Neuron (in vitro differentiated cells): ENCODE results near the gene BAG5.

Experiments used
- H2AFZ ChIP-seq: one replicate; pipeline ENCODE4 v1.6.1; 2013; ENCODE audit warnings: low read depth, mild to moderate bottlenecking, inconsistent platforms, low read length, moderate library complexity
- H3K27me3 ChIP-seq: one replicate; pipeline ENCODE4 v1.6.1; 2013; ENCODE audit warnings: low read length; ENCODE audit not compliant: insufficient read depth
- H3K36me3 ChIP-seq: one replicate; pipeline ENCODE4 v1.6.1; 2013; ENCODE audit warnings: low read length; ENCODE audit not compliant: insufficient read depth
- H3K4me1 ChIP-seq: one replicate; pipeline ENCODE4 v1.6.1; 2013; ENCODE audit warnings: low read length; ENCODE audit not compliant: insufficient read depth
- H3K4me3 ChIP-seq: 2 replicates; pipeline ENCODE4 v1.5.1; 2013; ENCODE audit warnings: mild to moderate bottlenecking, low read length, moderate library complexity
- H3K9me3 ChIP-seq: one replicate; pipeline ENCODE4 v1.6.1; 2013; ENCODE audit warnings: low read length

Gene BAG5

DNA sequence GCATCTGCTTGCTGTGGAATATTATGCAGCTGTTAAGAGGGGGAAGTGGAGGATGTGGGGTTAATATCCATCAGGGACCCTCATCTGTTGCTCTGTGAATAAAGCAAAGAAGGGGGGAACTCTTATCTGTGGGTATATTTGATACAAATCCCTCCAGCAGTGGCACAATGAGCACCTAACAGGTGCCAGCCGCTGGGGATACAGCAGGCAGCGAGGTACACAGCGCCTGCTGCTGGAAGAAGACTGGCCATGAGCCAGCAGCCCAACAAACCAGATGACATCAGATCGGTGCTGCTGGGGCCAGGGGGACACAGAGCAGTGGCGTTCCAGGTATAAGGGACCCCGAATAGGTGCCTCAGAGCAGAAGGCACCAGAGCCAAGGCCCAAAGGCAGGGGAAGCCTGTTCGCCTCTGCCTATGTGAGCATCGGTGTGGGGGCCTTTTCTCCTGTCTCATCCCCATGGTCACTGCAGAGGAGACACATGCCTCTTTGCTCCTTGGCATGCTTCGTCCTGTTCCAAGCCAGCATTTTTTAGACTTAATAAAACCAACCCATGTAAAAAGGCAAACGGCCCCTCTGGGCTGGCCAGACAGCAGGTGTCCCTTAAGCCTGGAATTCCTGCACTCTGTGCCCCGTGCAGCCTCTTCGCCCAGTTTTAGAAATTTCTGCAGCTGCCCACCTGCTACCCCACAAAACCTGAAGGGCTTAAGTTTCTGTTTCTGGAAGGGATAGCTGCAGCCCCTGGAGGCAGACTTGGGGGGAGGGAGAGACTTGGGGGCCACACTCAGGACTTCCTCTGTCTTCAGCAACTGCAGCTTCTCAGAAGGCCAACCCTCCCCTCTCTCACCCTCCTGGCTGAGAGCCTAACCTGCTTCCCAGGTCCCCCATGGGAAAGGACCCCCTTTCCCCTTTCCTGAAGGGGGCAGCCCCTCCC is 38.2 kb downstream of the BAG5 start:
- Histone ChIP-seq H3K36me3 (peaks cover 17% of the 10 kb centered on the region), H3K27me3 (no peaks in the 10 kb centered on the region), H3K4me1 (peaks cover 46% of the 10 kb centered on the region), H3K9me3 (no peaks in the 10 kb centered on the region), H2AFZ (no peak overlapping the region), H3K4me3 (no peak overlapping the region)

DNA sequence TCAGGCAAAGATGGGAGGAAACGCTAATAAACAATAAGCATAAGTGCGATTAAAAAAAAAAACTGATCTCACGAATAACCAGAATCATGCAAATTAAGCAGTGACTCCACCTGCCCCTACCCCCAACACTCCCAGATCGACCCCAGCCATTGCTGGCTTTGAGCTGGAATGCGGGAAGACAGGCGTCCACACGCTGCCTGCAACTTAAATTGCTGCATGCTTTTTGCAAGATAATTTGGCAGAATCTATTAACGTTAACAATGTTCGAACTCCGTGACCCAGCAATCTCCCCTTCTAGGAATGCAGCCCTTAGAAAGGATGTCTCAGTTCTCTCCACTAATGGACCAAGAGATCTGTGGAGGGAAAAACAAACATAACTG is 38.9 kb downstream of the BAG5 start:
- Histone ChIP-seq H2AFZ (no peak overlapping the region), H3K4me3 (peak overlapping the region; percentile 84), H3K36me3 (peaks cover 23% of the 10 kb centered on the region), H3K9me3 (no peaks in the 10 kb centered on the region), H3K4me1 (peaks cover 52% of the 10 kb centered on the region), H3K27me3 (no peaks in the 10 kb centered on the region)

DNA sequence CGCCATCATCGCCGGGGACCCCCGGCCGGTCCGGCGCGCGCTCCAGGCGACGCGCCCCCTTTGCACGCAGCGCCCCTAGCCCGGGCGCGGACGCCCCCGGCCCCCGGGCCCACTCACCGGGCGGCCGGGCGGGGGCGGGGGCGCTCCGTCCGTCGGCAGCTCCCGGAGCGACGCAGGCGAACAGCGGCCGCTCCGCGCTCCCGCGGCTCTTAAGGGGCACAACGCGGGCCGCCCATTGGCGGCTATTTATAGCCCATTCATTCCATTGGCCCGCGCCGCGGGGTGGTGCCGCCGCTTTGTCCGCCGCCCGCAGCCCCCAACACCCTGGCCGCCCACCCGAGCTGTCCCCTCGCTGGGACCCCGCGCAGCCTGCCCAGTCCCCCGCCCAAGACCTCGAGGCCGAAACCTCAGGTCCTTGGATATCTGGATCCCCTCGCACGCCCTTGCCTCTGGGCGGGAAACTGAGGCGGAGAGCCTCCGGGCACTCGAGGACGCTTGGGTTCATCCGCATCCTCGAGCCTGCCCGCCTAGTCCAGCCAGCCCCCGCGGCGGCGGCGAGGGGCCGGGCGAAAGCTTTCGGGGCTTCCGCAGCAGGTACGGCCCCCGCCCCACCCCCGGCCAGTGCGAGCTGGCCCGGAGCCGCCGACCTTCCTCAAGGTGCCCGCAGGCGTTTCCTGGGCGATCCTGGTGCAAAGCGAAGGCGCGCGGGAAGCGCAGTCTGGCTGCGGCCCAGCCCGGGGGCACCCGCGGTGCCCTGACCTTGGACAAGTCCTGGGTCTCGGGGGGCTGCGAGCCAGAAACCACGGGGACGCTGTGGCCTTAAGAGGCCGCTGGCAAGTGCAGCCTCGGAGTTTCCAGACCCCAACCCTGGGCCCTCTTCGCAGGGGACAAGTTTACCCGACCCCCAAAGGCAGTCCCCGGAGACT is 39.5 kb downstream of the BAG5 start, which contains the start of gene CKB:
TSS of gene CKB (minus strand) at position 182 of the 926 bp plus-strand sequence. CDS start 337 bp downstream, outside the sequence.
- H3K9me3 ChIP-seq, result no peaks in the 10 kb centered on the region
- no peaks in the 10 kb centered on the region for H3K27me3 ChIP-seq
- peaks cover 53% of the 10 kb centered on the region for H3K4me1 ChIP-seq
- peak within 1 kb of the TSS; percentile 84 for H3K4me3 ChIP-seq
- H3K36me3 ChIP-seq, result peaks cover 23% of the 10 kb centered on the region
- H2AFZ ChIP-seq, result peak within 1 kb of the TSS; percentile 78

DNA sequence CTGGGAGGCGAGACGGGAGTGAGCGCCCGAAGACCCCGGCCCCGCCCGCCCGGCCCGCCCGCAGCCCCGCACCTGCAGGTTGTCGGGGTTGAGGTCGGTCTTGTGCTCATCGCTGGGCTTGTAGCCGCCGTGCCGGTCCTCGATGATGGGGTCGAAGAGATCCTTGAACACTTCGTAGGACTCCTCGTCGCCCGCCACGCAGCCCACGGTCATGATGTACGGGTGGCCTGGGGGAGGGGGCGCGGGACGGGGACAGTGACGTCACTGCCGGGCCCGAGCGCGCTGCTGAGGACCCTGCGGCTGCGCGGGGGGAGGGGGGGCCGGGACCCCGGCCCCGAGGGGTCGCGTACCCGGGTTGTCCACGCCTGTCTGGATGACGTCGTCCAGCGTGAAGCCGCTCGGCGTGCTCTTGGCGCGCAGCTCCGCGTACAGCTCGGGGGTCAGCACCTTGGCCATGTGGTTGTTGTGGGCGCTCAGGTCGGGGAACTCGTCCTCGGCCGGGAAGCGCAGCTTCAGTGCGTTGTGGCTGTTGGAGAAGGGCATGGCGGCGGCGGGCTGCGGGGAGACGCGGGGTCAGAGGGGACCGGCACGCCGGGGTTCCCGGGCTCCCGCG is 40.4 kb downstream of the BAG5 start:
- H3K9me3 ChIP-seq, result no peaks in the 10 kb centered on the region
- peaks cover 23% of the 10 kb centered on the region for H3K36me3 ChIP-seq
- H3K27me3 ChIP-seq, result no peaks in the 10 kb centered on the region
- peak overlapping the region; percentile 84 for H3K4me3 ChIP-seq
- H2AFZ ChIP-seq, result no peak overlapping the region
- peaks cover 53% of the 10 kb centered on the region for H3K4me1 ChIP-seq

DNA sequence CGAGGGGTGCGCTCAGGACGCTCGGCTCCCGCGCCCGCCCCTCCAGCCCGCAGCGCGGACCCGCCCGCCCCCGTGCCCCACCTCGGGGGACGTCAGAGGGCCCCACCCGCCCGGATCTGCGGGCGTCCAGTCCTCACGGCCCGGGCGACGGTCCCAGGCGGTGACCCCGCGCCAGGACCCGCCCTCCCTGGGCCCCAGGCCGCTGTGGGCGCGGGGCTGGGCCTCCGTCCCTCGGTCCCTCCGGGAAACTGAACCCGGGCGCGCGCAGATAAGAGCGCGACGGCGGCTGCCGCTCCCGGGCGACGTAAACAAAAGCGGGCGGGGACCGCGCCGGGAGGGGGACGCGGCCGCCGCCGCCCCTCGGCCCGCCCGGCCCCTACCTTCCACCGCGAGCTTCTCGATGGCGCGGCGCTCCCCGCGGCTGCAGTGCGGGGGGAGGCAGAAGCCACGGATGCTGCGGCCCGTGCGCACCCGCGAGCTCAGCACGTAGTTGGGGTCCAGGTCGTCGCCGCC is 41.0 kb downstream of the BAG5 start:
- Histone ChIP-seq H3K27me3 (no peaks in the 10 kb centered on the region), H3K4me1 (peaks cover 59% of the 10 kb centered on the region), H3K4me3 (peak overlapping the region; percentile 84), H3K36me3 (peaks cover 23% of the 10 kb centered on the region), H3K9me3 (no peaks in the 10 kb centered on the region), H2AFZ (no peak overlapping the region)

DNA sequence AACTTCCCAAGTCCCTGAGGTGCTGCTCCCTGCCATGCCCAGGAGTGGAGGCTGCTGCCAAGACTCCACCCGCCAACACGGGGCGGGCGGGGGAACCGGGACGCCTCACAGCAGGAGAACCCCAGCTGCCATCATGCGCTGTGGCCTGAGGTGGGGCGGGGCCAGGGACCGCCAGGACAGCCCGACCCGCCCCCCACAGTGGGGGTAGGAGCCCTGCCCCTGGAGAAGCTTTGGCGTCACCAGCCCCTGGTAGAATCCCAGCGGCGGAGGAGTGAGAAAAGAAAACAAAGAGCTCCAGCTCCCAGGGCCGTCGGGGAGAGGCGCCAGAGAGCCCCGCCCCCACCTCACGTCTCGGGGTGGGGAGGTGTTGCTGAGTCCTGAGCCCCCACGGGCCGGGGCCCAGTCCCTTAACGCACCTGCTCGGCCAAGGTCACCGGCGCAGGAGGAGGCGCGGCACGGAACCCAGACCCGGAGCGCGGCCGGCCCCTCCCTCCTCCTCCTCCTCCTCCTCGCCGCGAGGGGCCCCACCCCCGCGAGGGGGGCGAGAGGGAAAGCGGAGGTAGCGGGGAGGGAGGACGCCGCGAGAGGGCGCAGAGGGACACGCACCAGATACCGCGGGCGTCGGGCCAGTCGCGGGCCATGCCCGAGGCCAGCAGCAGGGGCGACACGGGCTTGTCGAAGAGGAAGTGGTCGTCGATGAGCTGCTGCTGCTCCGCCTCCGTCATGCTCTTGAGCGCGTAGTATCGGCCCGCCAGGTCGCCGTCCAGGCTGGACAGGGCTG is 41.6 kb downstream of the BAG5 start:
- H3K27me3 ChIP-seq, result no peaks in the 10 kb centered on the region
- H3K9me3 ChIP-seq, result no peaks in the 10 kb centered on the region
- H3K4me1 ChIP-seq, result peaks cover 63% of the 10 kb centered on the region
- H2AFZ ChIP-seq, result no peak overlapping the region
- peaks cover 23% of the 10 kb centered on the region for H3K36me3 ChIP-seq
- peak overlapping the region; percentile 84 for H3K4me3 ChIP-seq

DNA sequence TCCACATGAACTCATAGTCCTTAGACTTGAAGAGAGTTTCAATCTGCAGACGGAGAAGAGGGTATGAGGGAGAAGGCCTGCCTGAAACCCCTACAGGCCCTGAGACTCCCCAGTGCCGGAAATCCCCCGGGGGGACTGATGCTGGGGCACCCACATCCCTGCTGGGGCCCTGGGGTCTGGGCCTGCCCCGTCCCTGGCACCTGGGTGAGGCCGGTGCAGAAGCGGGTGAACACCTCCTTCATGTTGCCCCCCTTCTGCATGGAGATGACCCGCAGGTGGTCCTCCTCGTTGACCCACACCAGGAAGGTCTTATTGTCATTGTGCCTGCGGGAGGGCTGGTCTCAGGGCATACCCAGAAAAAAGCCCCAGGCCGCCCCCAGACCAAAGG is 42.2 kb downstream of the BAG5 start:
- Histone ChIP-seq H3K27me3 (no peaks in the 10 kb centered on the region), H3K4me1 (peaks cover 63% of the 10 kb centered on the region), H2AFZ (no peak overlapping the region), H3K36me3 (peaks cover 23% of the 10 kb centered on the region), H3K4me3 (peak overlapping the region; percentile 84), H3K9me3 (no peaks in the 10 kb centered on the region)

DNA sequence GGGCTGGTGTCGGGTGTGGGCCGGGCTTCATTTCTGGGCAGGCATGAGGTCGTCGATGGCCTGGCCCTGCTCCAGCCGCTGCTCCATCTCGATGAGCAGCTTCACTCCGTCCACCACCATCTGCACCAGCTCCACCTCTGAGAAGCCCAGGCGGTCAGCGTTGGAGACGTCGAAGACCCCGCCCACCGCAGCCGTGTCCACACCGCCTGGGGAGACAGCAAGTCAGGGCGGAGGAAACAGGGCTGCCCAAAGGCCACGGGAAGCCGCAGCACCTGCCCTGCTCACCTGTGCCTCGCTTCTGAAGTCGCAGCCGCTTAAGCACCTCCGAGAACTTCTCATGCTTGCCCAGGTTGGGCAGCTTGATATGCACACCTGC is 42.6 kb downstream of the BAG5 start:
- no peaks in the 10 kb centered on the region for H3K27me3 ChIP-seq
- peaks cover 25% of the 10 kb centered on the region for H3K36me3 ChIP-seq
- H2AFZ ChIP-seq, result no peak overlapping the region
- no peaks in the 10 kb centered on the region for H3K9me3 ChIP-seq
- peaks cover 62% of the 10 kb centered on the region for H3K4me1 ChIP-seq
- peak overlapping the region; percentile 84 for H3K4me3 ChIP-seq

DNA sequence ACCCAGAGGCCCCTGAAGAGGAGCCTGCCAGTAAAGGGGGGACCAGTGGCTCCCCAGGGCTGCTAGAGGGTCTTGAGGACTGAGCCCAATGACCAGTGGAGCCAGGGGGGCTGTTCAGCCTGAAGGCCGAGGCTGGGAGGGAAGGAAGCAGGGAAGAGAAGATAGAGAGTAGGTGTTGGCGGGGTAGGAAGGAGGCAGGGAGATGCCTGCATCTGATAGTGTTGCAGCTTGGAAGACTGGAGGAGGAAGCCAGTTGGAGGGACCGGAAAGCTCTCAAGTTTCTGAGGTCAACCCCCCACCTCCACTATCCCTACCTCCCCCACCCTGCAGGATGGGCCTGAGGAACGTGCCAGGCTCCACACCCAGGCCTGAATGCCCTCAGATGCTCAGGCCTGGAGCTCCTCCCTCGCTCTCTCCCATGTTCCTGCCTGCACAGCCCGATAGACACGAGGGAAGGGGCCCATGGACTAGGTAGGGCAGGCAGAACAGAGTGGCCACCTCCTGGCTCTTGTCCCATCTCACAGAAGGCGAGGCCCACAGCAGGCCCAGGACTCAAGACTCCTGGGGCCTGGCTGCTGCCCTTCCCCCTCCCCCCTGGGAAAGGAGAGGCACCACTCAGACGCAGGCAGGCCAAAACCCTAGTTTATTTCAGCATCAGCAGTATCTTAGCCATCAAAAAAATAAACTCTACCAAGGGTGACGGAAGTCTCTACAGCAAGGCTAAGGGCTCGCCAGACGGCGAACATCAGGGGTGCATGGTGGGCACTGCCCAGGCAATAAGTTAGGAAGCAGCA is 43.2 kb downstream of the BAG5 start:
- Histone ChIP-seq H2AFZ (no peak overlapping the region), H3K4me1 (peaks cover 56% of the 10 kb centered on the region), H3K9me3 (no peaks in the 10 kb centered on the region), H3K36me3 (peaks cover 25% of the 10 kb centered on the region), H3K27me3 (no peaks in the 10 kb centered on the region), H3K4me3 (peak overlapping the region; percentile 84)

DNA sequence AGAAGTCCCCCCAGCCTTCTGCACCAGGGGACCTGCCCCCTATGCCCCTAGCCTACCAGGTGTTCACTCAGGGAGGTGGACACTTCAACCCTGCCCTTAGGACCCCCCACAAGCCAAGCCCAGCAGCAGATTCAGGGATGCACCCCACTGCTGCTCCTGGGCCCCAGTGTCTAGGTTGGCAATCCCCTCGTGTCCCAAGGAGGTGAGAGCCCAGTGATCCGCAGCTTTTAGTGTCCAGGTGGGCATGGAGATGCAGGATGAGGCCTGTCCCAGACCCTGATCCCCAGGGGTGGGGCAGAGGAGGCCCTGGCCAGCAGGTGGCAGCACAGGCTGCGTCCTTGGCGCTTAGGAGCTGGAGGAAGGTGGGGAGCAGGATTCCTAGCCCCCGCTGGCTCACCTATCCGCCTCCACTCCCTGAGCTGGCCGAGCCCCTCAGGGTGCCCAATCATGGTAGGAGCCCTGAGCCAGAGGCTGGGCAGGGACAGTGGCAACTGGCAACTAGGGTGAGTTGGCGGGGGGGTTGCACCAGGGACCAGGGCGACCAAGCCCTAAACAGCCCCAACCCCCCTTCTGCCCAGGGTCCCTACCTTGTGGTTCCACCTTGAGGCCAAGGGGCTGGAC is 43.9 kb downstream of the BAG5 start:
- Histone ChIP-seq H3K36me3 (peaks cover 25% of the 10 kb centered on the region), H3K4me3 (no peak overlapping the region), H3K9me3 (no peaks in the 10 kb centered on the region), H3K4me1 (peaks cover 53% of the 10 kb centered on the region), H2AFZ (no peak overlapping the region), H3K27me3 (no peaks in the 10 kb centered on the region)

DNA sequence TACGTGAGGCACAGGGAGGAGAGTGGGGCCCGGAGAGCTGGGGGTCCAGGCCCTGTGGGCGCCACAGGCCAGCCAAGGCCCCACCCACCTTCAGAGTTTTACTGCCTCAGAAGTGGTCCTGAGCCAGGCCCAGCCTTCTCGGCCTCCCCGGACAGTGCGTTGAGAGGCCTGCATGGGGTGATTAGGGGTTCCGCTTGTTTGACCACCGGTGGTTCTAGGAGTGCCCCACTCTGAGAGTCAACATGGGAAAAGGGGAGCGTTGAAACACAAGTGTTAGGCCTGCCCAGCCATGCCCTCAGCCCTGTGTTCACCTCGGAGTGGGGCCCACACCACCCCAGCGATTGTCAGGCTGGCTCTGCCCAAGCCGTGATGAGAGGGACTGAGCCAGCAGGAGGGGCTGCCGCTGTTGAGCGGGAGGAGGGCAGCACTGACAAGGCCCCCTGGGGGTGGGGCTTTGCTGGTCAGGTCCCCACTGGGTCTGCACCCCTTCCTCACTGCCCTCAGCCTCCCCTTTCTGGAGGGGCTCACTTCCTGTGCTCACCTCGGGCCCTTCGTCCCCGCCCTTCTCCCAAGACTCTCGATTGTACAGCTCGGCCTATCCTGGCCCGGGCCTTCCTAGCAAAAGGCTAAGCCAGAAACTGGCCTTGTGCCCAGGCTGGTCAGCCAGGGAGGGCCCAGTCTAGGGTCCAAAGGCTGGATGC is 44.6 kb downstream of the BAG5 start:
- peaks cover 27% of the 10 kb centered on the region for H3K36me3 ChIP-seq
- no peaks in the 10 kb centered on the region for H3K9me3 ChIP-seq
- no peaks in the 10 kb centered on the region for H3K27me3 ChIP-seq
- no peak overlapping the region for H3K4me3 ChIP-seq
- H3K4me1 ChIP-seq, result peaks cover 47% of the 10 kb centered on the region
- H2AFZ ChIP-seq, result no peak overlapping the region
